Measurements from ENCODE around the gene SDCCAG8.

Gene SDCCAG8

DNA sequence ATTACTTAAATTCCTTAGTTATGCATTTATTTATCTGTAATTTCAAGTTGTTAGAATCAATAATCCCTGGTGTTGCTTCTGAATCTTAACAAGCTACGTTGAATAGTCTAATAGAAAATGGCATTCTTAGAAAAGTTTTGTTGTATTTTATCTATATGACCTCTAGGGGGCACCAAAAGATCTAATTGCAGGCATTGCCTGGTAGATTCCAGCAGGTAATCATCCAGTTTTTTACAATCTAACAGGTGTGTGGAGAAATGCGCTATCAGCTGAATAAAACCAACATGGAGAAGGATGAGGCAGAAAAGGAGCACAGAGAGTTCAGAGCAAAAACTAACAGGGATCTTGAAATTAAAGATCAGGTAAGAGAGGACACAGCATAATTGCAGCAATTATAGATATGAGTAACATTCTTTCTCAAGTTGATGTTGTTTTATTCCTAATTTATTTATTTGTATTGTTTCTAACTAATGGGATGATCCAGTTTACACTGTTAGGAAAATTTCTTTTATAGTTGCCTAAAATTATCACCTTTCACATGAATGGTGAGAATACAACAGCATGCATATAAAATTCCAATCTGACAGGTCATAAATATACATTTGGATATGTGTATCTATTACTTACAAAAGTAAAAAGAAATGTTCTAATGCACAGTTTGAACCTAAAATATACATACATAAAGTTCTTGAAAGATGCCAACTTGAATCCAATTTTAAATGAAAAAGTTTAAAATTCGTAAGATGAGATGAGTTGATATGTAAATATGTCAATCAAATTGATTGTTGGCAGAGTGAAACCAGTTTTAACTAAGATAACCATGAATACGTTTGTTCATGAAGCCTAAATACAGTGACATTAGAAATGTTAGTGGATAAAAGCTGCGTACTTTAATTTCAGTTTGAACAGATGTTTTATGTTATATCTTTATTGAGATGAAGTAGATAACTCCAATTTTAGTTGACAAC lies 88.4 kb downstream of the SDCCAG8 start:
- no peak for DNase-seq

DNA sequence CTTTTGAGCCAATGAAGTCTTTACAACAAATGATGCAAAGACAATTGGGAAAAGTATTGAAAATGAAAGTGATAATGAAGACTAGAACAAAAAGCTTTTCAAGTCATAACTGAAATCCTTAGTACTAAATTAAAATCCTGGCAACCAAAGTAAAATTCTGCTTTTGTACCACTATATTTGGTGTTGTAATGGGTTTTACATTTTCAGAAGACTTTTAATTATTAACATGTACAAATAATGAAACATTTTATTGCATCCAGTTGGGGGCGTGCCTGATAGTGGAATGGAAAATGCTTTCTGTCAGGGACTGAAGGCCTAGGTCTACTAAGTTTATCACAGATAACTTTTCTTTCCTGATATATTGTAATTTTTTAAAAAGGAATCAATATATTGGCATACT lies 89.4 kb downstream of the SDCCAG8 start:
- no peak for DNase-seq

DNA sequence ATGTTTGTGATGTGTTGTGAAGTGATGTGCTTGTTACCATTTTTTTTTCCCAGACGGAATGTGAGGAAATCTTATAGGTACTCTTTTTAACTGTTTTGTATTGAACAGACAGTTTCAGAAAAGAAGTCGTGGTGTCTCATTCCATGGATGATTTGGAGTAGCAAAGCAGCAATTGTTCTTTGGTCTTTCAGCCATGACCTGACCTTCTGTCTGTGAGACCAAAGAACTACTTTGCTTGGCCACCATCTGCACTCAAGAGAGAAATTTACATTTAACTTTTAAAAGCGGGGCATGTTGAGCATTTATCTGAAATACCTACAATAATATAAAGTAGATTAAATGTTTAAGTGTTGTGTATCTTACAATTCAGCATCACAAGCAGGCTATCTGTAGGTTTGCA lies 90.2 kb downstream of the SDCCAG8 start:
- no peak for DNase-seq

DNA sequence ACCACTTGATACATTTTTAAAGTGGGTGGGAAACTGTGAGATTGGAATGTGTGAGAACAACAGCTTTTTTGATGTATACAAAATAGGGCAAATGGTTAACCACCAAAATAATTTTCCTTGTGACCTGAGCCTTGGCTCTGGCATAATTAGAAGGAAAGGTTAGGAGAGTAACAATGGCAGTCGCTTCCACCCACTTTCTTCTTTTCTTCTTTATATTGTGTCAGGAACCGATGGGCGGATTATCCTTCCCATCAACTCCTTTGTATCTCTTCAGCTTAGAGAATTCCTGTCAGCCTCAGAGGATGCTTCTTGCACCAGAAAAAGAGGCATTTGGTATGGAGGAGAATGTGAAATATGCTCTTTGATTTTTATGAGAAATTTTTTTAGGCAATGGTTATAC lies 90.6 kb downstream of the SDCCAG8 start:
- DNase-seq = no peak

DNA sequence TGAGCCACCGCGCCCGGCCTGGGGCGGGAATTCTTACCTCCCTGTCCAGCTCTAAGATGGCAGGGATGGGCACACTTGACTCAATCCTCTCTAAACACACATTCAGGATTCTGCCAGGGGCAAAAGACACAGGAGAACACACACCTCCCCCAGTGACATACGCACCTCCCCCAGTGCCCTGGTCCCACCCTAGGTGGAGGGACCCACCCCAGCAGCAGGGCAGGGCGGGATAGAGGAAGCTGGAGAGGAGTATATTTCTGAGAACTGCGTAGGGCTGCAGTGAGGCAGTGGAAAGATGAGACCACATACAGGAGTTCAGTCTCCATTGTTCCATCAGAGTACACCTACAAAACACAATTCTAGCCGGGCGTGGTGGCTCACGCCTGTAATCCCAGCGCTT lies 92.5 kb downstream of the SDCCAG8 start:
- DNase-seq = no peak

DNA sequence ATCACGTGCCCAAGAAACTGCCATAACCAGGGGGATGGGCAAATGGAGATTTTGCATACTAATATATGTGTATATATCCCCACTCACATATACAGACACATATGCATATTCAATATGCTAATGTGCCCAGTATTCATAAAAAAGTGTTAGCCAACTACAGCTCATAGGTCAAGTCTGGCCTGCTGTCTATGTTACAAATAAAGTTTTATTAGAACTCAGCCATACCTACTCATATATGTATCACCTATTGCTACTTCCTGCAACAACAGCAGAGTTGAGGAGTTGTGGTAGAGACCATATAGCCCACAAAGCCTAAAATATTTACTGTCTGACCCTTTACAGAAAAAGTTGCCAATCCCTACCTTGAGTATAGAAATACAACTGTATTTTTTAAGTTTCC lies 93.3 kb downstream of the SDCCAG8 start:
- DNase-seq = no peak

DNA sequence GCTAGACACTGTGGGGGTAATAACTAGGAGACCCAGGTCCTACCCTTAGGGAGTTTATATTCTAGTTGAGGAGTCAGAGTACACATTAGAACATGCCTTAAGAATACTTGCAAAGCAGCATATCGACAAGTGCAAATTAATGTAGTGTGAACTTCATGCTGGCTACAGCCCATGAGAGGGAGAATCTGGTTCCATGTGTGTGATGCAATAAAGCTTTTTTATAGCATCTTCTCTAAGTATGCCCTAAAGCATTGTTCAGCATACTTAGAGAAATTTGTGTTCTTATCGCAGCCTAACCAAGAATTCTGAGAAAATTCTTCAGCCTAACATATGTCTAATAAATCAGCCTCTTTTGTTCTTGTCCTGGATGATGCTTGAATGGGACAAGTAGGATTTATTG lies 95.5 kb downstream of the SDCCAG8 start:
- no peak for DNase-seq

DNA sequence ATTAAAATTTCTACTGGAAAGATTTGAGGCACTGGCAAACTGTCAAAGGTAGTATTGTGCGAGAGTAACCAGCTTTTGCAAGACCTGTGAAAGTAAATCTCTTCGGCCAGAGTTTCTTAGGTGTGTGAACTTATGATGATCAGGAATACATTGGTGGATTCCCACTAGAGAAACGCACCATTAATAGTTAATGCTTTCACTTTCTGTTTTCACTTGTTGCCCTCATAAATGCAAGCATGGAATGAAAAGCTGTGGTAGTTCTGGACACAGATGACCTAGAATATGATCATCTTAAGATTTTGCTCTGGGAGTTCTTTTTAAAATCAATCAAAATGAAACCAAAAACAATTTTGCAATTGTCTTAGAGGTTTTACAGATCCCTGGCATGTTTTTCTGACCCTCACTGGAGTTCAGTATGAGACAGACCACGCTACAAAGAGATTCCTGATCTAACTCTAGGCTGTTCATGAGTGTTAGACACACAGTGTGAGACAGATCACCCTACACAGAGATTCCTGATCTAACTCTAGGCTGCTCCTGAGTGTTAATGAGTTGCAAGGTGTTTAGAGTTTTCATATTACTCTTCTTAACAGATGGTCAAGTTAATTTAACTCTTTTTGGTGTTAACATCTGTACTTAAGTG lies 98.8 kb downstream of the SDCCAG8 start:
- no peak for DNase-seq

DNA sequence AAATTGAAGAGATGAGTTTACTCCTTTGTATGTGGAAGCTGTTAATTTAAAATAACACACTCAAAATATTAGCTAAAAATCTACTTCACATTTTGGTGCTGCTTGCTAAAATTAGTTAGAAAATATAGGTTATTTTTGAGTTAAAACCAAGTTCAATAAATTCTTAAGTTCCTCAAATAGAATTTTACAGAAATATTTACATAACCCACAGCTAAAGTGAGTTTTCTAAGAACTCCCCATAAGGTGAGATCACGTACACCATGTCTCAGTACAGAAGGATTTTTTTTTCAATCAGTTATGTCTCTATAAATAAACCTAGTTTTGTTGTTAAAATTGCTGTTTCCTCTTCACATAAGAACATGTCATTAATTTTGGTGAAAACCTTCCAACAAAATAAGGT lies 108.0 kb downstream of the SDCCAG8 start:
- no peak for DNase-seq

DNA sequence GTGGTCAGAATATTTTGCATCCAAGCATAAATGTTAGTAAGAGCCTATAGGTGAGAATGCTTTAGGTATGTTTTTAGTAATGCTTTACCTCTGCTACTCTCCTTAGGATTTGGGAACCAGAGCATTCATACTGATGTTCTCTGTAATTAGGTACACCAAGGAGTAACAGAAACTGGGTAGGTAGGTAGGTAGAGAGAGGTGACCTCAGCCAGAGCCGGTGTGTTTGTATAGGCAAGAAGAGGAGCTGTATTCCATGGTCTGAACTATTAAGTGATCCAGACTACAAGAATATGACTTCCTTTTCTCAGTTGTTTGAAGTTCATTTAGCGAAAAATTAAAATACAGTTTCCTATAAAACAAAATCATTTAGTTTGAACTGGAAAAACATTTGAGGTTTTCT lies 108.5 kb downstream of the SDCCAG8 start:
- no peak for DNase-seq

DNA sequence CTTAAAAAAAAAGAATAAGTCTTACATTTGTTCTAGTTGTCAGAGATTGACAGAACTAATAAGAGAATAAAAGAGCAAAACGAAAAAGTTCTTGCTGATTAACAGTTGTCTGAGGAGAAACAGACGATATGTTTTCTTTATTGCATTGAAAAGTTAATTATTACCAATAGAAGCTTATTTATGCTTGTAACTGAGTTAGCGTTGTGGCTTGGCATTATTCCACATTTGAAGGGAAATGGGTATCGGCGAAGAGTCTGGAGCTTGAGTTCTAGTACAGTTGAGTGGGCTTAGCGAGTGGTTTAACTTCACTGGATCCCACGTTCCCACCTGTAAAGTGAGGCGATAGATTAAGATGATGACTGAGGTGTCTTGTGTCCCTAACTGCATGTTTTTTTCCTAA lies 109.0 kb downstream of the SDCCAG8 start:
- DNase-seq = no peak

DNA sequence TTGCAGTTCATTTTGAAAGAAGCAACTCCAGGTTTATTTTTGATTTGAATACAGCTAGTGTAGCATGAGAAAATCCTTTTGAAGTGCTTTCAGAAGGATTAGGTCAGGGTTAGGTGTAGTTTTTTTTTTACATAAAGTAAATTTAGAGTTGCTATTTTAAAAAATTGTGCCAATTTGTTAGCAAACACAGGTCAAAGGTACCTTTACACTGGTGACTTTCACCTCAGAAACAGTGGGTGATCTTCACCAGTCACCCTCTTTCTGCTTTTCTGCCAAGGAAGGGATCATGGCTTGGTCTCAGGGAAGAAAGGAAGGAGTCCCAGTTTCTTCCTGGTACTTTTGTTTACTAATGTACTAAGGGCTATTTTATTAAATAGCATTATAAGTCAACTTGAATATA lies 111.5 kb downstream of the SDCCAG8 start:
- no peak for DNase-seq

DNA sequence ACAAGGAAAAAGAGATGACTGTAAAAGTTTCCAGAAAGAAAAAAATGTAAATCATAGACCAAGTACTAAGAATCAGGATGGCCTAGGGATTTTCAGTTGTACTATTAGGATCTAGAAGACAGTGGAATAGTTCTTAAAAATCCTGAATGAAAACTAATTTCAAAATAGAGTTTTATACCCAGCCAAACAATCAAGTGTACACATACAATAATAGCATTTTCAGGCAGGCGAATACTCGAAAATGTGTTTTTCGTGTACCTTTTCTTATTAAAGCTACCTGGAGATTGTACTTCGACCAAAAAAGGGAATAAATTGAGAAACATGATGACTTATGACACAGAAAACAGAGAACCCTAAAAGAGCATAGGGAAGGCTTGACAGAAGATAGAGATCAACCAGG lies 118.6 kb downstream of the SDCCAG8 start:
- no peak for DNase-seq

DNA sequence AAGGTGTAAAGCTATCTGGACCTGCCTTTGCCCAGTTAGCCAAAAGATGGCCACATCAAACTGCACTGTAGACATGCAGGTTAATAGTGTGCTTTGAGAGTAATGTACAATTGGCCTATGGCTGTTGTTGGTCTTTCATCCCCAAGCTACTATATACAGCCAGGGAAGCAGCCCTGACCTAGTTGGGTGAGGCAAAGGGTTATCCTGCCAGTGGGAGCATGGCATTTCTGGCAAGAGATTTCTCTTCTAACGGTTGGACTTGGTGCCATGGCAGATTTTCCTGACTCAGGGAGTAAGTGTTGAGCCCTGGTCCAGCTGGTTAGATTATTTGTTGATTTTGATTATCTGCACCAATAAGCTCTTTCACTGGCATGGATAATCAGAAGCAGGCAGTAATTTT lies 119.8 kb downstream of the SDCCAG8 start:
- DNase-seq = no peak

DNA sequence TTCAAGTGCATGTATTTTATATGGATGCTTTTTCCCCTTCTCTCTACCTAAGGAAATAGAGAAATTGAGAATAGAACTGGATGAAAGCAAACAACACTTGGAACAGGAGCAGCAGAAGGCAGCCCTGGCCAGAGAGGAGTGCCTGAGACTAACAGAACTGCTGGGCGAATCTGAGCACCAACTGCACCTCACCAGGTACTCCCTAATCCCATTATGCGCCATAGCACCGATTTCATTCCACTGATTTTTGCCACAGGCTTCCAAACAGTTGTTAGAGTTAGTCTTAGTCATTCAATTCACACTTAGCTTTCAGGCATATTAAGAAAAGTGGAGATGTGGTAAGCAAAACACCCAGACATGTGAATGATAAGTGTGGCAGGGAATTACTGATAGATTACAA lies 122.8 kb downstream of the SDCCAG8 start:
- no peak for DNase-seq

DNA sequence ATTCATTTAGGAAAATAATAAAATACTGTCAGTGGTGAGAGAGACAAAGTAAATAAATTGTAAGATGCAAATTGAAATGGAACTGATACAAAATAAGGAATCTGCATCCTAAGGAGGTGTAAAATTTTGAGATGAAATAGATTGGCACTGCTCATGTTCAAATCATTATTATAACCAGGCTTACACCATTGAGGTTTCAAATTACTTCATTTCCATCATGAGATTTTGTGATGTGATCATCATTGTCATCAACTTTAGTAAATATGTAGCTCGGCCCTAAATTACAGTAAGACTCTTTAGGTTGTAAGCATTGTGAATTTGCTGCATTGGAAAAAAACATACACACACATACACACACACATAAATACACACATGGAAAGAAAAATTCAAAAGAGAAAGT lies 123.4 kb downstream of the SDCCAG8 start:
- DNase-seq = no peak

DNA sequence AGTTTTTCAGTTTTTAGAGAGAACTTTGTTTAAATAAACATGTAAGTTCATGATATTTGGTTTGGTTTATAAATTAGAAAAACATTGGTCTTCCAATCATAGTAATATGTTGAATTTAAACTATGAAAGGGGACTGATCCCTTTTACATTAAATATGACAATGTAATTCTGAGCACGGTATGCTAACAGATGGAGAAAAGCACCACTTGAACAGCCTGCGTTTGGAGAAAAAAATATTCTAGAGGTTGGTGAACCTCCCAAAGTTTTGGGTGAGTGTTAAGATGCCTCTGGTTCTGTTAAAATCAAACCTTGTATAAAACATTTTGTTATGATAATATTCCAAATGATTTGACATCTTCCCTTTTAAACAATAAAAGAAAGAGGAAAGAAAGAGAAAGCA lies 123.9 kb downstream of the SDCCAG8 start:
- DNase-seq = no peak

DNA sequence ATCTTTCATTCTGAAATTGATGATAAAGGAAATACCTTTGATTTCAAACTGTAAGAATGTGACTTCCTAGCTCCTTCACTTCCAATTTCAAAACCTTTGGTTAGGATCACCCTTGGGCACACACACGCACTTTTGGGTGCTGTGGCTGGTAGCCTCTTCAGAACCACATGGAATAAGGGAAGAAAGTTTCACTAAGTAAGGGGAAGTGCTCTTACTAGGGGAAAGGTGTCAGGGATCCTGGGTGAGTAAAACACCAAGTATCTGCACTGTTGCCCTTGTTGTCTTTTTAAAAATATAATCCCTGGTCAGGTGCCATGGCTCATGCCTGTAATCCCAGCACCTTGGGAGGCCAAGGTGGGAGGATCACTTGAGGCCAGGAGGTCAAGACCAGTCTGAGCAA lies 132.4 kb downstream of the SDCCAG8 start:
- no peak for DNase-seq

DNA sequence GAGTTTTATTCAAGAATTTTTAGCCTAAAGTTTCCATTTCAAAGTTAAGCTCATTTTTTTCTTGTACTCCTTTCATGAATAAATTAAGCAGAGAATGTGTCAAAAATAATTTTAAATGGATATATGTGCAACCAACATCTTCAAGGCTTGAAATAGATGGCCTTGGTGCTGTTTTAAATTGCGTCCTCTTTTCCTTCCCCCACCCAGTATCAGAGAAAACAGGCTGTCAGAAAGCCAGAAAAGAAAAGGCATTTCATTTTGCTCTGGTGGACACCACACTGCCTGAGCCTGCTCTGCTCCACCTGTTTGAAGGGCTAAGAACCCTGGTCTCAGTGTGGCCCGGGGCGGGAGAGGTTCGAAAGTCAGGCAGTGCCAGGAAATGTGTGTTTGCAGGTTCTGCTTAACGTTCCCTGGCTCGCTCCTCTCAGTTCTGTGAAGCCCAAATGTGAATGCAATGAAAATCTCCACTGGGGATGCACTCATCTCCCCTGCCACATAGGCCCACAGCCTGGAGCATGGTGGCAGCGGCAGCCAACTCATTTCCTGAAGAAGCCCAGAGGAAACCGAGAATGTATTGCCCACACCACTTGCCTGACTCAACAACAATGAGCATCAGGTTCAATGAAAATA lies 134.4 kb downstream of the SDCCAG8 start:
- no peak for DNase-seq

DNA sequence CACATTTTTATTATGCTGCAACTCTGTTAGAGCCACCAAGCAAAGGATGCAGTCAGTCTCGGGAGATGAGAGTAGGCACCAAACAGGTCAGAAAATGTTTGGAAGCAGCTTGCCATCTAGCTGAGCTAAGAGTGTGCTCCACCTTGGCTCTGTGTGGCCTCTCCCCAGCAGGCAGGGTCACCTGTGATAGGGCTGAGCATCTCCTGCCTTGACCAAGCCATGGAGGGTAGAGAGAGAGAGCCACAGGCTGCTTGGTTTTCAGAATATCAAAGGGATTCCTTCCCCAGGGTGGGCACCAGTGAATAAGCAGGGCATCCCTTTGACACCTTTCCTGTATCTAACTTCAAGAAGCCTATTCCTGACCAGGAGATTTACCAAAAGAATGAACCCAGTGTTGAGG lies 135.5 kb downstream of the SDCCAG8 start:
- DNase-seq = no peak

DNA sequence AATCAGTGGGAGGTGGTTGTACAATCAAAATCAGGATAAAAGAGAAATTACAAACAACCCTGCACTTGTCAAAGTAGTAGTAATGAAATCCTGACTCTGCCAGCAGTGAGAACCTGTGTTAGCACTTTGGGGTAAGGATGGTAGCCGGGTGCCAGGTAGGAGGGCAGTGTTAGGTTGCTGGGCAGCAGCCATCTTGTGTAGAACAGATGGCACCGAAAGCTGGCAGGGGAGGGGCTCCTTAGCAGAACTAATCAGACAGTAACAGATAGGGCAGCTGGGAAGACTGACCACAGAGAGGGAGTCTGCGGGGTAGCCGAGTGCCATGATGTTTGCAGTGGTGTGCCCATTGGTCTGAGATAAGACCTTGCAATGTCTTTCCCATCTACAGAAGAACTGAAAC lies 137.3 kb downstream of the SDCCAG8 start:
- no peak for DNase-seq

DNA sequence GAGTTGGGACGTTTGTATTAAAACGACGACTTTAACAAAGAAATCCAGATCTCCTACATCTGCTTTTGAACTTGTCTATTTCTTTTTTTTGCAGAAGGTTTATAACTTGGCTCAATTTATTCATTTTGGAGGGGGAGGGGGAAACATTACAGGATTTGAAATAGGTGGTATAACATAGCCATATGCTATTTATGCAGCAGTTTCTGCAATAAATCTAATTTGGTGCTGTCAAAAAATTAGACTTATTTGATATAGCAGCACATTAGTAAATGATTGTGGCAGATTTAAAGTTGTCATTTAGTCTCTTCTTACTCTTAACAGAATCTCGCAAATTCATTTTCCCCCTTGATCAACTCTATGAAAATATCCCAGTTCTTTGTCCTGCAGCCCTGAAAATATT lies 138.2 kb downstream of the SDCCAG8 start:
- DNase-seq = no peak

DNA sequence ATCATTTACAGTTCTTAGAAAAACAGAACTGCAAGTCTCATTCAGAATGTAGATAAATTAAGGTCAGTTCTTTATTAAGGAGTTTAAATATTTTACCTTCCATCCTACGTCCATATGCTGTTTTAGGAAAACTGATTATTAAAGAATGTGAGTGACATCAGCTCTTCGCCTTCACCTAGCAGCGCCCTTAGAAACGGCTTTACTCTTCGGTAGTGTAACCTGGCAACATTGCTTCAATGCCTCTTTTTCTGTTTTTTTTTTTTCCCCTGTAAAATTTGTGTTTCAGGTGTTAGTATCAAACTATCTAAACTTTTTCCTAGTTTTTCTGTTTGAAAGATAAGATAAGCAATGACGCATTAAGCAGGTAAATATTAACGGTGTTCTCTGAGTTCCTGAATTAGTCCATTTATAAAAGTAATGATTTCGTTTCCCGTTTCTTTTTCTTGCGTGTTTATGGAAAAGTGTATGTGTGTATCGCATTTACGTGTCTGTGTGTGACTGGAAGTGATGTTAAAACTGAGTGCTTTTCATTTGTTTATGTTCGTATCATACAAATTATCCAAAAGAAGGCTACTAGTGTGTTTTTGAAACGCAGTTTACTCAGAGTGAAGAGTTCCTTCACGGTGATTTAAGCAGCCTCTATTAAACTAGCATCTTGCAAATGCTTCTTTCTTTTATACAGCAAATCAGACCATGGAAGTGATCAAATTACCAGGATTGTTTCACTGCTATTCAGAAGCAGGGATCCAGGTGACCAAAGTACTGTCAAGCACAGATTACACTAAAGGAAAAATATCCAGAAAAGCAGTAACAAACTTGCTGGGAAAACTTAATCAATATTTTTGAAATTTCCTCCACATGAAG lies 139.0 kb downstream of the SDCCAG8 start:
- no peak for DNase-seq

Measured in stimulated activated CD4-positive, alpha-beta T cell treated with anti-CD3 and anti-CD28 coated beads, Interleukin-4, amount 100 ng/mL, for 1 hour (primary cell).